Measurements from ENCODE around the gene ZDHHC1. TPM values are rescaled to one million over a fixed set of nuclear protein-coding genes. Genes with fewer than 3 reads are reported as not detected.

ZDHHC1 gene
- total RNA-seq, 4 donors from 2014 or later: 11.6 to 27.5 (median 20.8) TPM

DNA sequence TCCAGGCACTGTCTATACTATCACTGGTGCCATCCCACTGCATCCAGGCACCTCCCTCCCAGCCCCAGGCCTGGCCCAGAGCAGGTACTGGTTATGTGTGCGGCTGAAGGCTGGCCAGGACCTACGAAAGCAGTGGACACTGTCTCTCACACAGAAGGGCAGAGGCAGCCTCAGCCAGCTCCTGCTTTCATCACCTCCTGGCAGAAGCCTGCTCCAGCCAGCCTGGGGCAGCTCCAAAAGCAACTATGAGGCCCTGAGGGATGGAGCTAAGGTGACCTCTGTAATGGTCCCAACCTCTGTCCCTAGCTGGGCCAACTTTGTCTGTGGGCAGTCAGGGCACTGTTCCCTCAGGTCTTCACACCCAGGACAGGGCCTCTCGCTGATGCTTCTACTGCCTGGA lies 33.5 kb upstream of the ZDHHC1 start:
- Histone ChIP-seq H3K9me3 (no peaks in the 10 kb centered on the region), H3K36me3 (peaks cover 6 to 71% (median 46%) of the 10 kb centered on the region in 4 donors), H3K4me1 (peaks cover 66 to 87% (median 76%) of the 10 kb centered on the region in 4 donors), H3K4me3 (no peak overlapping the region), H3K27me3 (no peaks in the 10 kb centered on the region), H3K27ac (replicated peaks in 1 of 4) (no peak overlapping the region)
- DNase-seq (ENCODE audit: extremely low spot score): no peak
- intact Hi-C loops (cut with DNase I): no loop called here
- TF ChIP-seq EP300 (IDR thresholded peaks at IDR 0.05): no peak
- TF ChIP-seq, protein P1, sequence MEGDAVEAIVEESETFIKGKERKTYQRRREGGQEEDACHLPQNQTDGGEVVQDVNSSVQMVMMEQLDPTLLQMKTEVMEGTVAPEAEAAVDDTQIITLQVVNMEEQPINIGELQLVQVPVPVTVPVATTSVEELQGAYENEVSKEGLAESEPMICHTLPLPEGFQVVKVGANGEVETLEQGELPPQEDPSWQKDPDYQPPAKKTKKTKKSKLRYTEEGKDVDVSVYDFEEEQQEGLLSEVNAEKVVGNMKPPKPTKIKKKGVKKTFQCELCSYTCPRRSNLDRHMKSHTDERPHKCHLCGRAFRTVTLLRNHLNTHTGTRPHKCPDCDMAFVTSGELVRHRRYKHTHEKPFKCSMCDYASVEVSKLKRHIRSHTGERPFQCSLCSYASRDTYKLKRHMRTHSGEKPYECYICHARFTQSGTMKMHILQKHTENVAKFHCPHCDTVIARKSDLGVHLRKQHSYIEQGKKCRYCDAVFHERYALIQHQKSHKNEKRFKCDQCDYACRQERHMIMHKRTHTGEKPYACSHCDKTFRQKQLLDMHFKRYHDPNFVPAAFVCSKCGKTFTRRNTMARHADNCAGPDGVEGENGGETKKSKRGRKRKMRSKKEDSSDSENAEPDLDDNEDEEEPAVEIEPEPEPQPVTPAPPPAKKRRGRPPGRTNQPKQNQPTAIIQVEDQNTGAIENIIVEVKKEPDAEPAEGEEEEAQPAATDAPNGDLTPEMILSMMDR (IDR thresholded peaks at IDR 0.05): no peak
- no peak for TF ChIP-seq POLR2AphosphoS5 (IDR thresholded peaks at IDR 0.05)
- TF ChIP-seq POLR2A (IDR thresholded peaks at IDR 0.05; ENCODE audit: low read depth): no peak
- no CpG with 5 or more reads among the region's 3 CpGs for WGBS

DNA sequence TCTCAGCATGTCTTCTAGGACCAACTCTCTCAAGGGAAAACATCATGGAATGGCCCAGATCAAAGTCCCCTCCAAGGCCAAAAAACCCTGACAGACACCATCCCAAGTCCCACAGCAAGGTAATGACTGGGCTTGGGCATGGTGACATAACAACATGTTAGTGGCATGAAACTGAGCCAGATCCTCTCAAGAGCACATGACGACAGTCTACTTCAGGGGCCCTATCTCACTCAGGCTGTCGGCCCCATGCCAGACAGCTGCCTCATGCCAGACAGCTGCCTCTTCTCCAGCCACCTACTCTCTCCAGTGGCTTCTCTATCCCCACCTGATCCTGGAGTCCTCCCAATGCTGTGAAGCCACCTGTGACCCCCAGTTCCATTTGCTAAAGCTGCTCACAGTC lies 33.1 kb upstream of the ZDHHC1 start:
- H3K36me3 ChIP-seq: peaks cover 6 to 73% (median 48%) of the 10 kb centered on the region in 4 donors
- DNase-seq (ENCODE audit: extremely low spot score): no peak
- TF ChIP-seq, protein P1 (IDR thresholded peaks at IDR 0.05): no peak
- TF ChIP-seq POLR2A (IDR thresholded peaks at IDR 0.05; ENCODE audit: low read depth): no peak
- TF ChIP-seq EP300 (IDR thresholded peaks at IDR 0.05): no peak
- TF ChIP-seq POLR2AphosphoS5 (IDR thresholded peaks at IDR 0.05): no peak
- H3K9me3 ChIP-seq: no peaks in the 10 kb centered on the region
- peaks cover 70 to 90% (median 80%) of the 10 kb centered on the region in 4 donors for H3K4me1 ChIP-seq
- H3K27ac ChIP-seq (replicated peaks in 1 of 4): no peak overlapping the region
- no peak overlapping the region for H3K4me3 ChIP-seq
- H3K27me3 ChIP-seq: no peaks in the 10 kb centered on the region
- intact Hi-C loops (cut with DNase I): no loop called here
- WGBS: no CpG with 5 or more reads among the region's 2 CpGs

DNA sequence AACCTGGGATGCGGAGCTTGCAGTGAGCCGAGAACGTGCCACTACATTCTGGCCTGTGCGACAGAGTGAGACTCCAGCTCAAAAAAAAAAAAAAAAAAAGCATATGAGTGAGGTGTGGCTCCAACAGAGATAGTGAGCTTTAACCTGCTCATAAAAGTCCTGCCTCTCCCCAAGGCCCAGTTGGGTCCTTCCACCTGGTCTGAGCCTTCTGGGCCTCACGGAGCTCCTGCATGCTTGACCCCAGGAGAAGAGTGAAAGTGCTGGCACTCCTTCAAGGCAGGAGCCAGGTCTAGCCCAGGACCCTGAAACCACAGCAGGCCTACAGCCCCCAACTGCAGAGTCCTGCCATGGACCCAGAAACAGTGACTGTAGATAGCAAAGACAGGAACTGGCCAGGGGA lies 32.3 kb upstream of the ZDHHC1 start:
- H3K4me1 ChIP-seq: peaks cover 75 to 94% (median 88%) of the 10 kb centered on the region in 4 donors
- no peak overlapping the region for H3K27ac ChIP-seq (replicated peaks in 1 of 4)
- H3K36me3 ChIP-seq: peaks cover 6 to 79% (median 51%) of the 10 kb centered on the region in 4 donors
- no peak overlapping the region for H3K4me3 ChIP-seq
- H3K9me3 ChIP-seq: no peaks in the 10 kb centered on the region
- TF ChIP-seq EP300 (IDR thresholded peaks at IDR 0.05) (no peak), POLR2A (IDR thresholded peaks at IDR 0.05; ENCODE audit: low read depth) (no peak), POLR2AphosphoS5 (IDR thresholded peaks at IDR 0.05) (no peak)
- TF ChIP-seq, protein P1 (IDR thresholded peaks at IDR 0.05): no peak
- 99% methylated on average over 5 of the region's 5 CpGs for WGBS
- intact Hi-C loops (cut with DNase I): no loop called here
- no peaks in the 10 kb centered on the region for H3K27me3 ChIP-seq
- DNase-seq (ENCODE audit: extremely low spot score): no peak

DNA sequence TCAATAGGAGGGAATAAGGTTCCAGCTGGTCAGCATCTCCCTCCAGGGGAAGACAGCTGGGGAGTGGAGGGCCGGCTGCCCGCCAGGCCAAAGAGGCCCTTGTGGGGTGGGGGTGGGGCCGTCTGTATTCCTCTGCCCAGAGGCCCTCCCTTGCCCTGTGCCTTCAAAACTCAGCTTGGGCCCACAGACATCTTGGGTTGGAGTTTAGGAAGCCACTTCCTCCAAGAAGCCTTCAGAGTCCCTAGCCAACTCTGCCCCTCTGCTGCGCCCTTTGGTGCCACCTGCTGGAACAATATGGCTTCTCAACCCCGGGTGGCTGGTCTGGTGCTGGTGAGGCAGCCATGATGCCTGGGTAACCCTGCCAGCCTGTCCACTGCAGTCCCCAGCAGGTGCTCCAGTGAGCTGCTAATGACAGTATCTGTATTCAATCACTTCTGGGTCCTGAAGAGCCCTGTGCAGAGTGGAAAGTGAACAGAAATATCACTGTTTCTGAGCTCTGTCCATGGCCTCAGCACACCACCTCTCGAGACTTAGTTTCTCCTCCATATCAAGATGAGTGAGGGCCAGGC lies 31.3 kb upstream of the ZDHHC1 start:
- 67% methylated on average over 5 of the region's 6 CpGs for WGBS
- H3K4me1 ChIP-seq: peaks cover 85 to 99% (median 92%) of the 10 kb centered on the region in 4 donors
- H3K4me3 ChIP-seq: no peak overlapping the region
- TF ChIP-seq POLR2AphosphoS5 (IDR thresholded peaks at IDR 0.05): no peak
- TF ChIP-seq, protein P1 (IDR thresholded peaks at IDR 0.05): peak; percentile 16 to 37 (median 23)
- TF ChIP-seq POLR2A (IDR thresholded peaks at IDR 0.05; ENCODE audit: low read depth): no peak
- no peak for TF ChIP-seq EP300 (IDR thresholded peaks at IDR 0.05)
- intact Hi-C loops (cut with DNase I): no loop called here
- no peak for DNase-seq (ENCODE audit: extremely low spot score)
- peak overlapping the region in 3 of 4 donors; percentile 33 to 44 (median 43) for H3K27ac ChIP-seq (replicated peaks in 1 of 4)
- no peaks in the 10 kb centered on the region for H3K9me3 ChIP-seq
- H3K27me3 ChIP-seq: no peaks in the 10 kb centered on the region
- peaks cover 0 to 79% (median 44%) of the 10 kb centered on the region in 4 donors for H3K36me3 ChIP-seq
